ENCODE data around the gene IKZF1. TPM values are rescaled to one million over a fixed set of nuclear protein-coding genes. Genes with fewer than 3 reads are reported as not detected.

The IKZF1 gene
- total RNA-seq, 1 experiment from 2014 or later: 0.57 TPM

GRCh38 chr7:50413561-50413960, 109.0 kb downstream of the IKZF1 start (continued):
- TF ChIP-seq ZBTB33 (IDR thresholded peaks at IDR 0.05; ENCODE audit: extremely low read depth, insufficient replicate concordance, low read length) (no peak), MAX (IDR thresholded peaks at IDR 0.05) (no peak)

- Histone ChIP-seq H3K4me1 (ENCODE audit: control insufficient read depth in 1 of 2, insufficient read depth in 2 of 2, low read length in 2 of 2) (no peaks in the 10 kb centered on the region), H3K4me3 (replicated peaks in 1 of 2; ENCODE audit: low read depth in 1 of 2, low read length in 2 of 2) (no peak overlapping the region), H4K20me1 (ENCODE audit: insufficient read depth) (no peaks in the 10 kb centered on the region), H2AFZ (ENCODE audit: low read depth, low read length, poor library complexity, severe bottlenecking) (no peak overlapping the region), H3K9me2 (ENCODE audit: insufficient read depth) (no peaks in the 10 kb centered on the region), H3K36me3 (ENCODE audit: control insufficient read depth in 1 of 2, insufficient read depth in 2 of 2, low read length in 2 of 2) (no peaks in the 10 kb centered on the region), H3K27me3 (ENCODE audit: insufficient read depth, low read length) (no peaks in the 10 kb centered on the region), H3K9ac (ENCODE audit: low read length) (no peak overlapping the region), H3K27ac (ENCODE audit: low read depth, low read length) (no peak overlapping the region), H3K79me2 (ENCODE audit: insufficient read depth, low read length) (no peaks in the 10 kb centered on the region), H3K9me3 (ENCODE audit: control insufficient read depth in 1 of 2, insufficient read depth in 1 of 2, low read depth in 1 of 2, low read length in 2 of 2) (no peaks in the 10 kb centered on the region), H3K4me2 (ENCODE audit: low read length) (no peak overlapping the region)
- POLR2A ChIA-PET: no interaction called here
- BruUV-seq (replicated peaks): no TSS peak
- DNase-seq (ENCODE audit: low read depth, low spot score) (no peak), ATAC-seq (no peak)
- RAD21 ChIA-PET (ENCODE audit: low non-redundant PET in 1 of 2, low total read pairs in 2 of 2, uncharacterized antibody in 2 of 2, unreplicated experiment in 2 of 2): no interaction called here
- intact Hi-C loops (cut with micrococcal nuclease): loop anchor here (5.0 kb wide), 1 partner anchor 299 kb away; no protein-coding TSS in a partner anchor
- CTCF ChIA-PET: no interaction called here
- TF ChIP-seq ZBTB33 (IDR thresholded peaks at IDR 0.05; ENCODE audit: extremely low read depth, insufficient replicate concordance, low read length) (no peak), YY1 (IDR thresholded peaks at IDR 0.05; ENCODE audit: extremely low read depth, insufficient replicate concordance, low read depth, low read length) (no peak), TCF7L2 (IDR thresholded peaks at IDR 0.05; ENCODE audit: borderline replicate concordance, extremely low read depth, insufficient read depth, insufficient read length) (no peak), CEBPB (IDR thresholded peaks at IDR 0.05; ENCODE audit: low read depth) (no peak), ATF3 (IDR thresholded peaks at IDR 0.05) (no peak), ZFX (IDR thresholded peaks at IDR 0.05) (no peak), RAD21 (IDR thresholded peaks at IDR 0.05; ENCODE audit: low read depth) (no peak), CTCF (IDR thresholded peaks at IDR 0.05 in 2 of 3, conservative IDR thresholded peaks at IDR 0.05 in 1 of 3; ENCODE audit: borderline replicate concordance in 1 of 3, insufficient read depth in 1 of 3, low read depth in 2 of 3, low read length in 2 of 3) (no peak), SRF (IDR thresholded peaks at IDR 0.05; ENCODE audit: low read depth) (no peak), EZH2 (IDR thresholded peaks at IDR 0.05) (no peak), REST (IDR thresholded peaks at IDR 0.05; ENCODE audit: low read depth) (no peak), POLR2AphosphoS5 (IDR thresholded peaks at IDR 0.05; ENCODE audit: low read depth, low read length) (no peak)
These were observed 111.4 kb downstream of the IKZF1 start for GRCh38 chr7:50415844-50416364.
